ENCODE results near the gene IRF1.

DNA sequence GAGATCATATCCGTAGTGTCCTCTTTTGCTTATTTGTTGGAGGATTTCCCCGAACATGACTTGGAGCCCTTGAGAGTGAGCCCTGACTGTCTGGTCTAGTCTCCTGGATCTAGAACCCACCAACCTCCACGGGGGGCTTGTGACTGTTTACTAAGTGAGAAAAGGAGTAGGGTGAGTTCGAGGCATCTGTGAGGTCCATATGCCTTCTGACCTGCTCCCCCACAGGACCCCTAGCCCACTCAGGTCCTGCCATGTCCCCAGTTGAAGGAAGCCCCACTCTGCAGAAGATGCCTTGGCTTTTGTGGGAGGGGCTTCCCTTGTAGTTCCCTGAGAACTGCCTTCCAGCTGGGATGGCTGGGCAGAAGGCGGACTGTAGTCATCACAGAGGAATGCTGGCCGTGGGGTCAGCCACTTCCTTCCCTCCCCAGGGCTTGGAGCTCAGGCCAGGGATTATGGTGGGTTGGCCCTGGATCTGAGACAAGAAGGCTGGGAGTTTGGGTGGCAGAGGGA, 7.0 kb upstream of the IRF1 start:
- TF ChIP-seq, protein P1, sequence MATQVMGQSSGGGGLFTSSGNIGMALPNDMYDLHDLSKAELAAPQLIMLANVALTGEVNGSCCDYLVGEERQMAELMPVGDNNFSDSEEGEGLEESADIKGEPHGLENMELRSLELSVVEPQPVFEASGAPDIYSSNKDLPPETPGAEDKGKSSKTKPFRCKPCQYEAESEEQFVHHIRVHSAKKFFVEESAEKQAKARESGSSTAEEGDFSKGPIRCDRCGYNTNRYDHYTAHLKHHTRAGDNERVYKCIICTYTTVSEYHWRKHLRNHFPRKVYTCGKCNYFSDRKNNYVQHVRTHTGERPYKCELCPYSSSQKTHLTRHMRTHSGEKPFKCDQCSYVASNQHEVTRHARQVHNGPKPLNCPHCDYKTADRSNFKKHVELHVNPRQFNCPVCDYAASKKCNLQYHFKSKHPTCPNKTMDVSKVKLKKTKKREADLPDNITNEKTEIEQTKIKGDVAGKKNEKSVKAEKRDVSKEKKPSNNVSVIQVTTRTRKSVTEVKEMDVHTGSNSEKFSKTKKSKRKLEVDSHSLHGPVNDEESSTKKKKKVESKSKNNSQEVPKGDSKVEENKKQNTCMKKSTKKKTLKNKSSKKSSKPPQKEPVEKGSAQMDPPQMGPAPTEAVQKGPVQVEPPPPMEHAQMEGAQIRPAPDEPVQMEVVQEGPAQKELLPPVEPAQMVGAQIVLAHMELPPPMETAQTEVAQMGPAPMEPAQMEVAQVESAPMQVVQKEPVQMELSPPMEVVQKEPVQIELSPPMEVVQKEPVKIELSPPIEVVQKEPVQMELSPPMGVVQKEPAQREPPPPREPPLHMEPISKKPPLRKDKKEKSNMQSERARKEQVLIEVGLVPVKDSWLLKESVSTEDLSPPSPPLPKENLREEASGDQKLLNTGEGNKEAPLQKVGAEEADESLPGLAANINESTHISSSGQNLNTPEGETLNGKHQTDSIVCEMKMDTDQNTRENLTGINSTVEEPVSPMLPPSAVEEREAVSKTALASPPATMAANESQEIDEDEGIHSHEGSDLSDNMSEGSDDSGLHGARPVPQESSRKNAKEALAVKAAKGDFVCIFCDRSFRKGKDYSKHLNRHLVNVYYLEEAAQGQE (IDR thresholded peaks at IDR 0.05; ENCODE audit: low read depth) = no peak
- no peak for TF ChIP-seq EGR1 (IDR thresholded peaks at IDR 0.05)
- TF ChIP-seq TCF12 (IDR thresholded peaks at IDR 0.05; ENCODE audit: low read depth) = peak; percentile 92
- TF ChIP-seq EP300 (IDR thresholded peaks at IDR 0.05; ENCODE audit: borderline replicate concordance) = peak; percentile 87; the same call in 1 of the 2 replicates
- TF ChIP-seq MAX (IDR thresholded peaks at IDR 0.05) = peak; percentile 52; the same call in 1 of the 2 replicates
